Endothelial cell of umbilical vein (primary cell): ENCODE measurements around the gene MMP8. TPM values are rescaled to one million over a fixed set of nuclear protein-coding genes. Genes with fewer than 3 reads are reported as not detected.

Experiments
- BruUV-seq: library from RNA; stranded (reverse); fragments of 400-500 nt; replicated peaks from 2 replicates; lab custom pipeline; 2021; lab: Mats Ljungman, UMichigan
- CTCF ChIA-PET: fragments of 300-600, 350-600 bp; sonication (Branson Sonifier 250); formaldehyde crosslinking; loops from one replicate; lab custom pipeline; 2021; ENCODE audit warnings: antibody characterized with exemption, inconsistent platforms; lab: Charles Lee
- POLR2A ChIA-PET: fragments of 300-600, 350-600 bp; sonication (Branson Sonifier 250); formaldehyde crosslinking; loops from one replicate; lab custom pipeline; 2021; ENCODE audit warnings: antibody characterized with exemption, inconsistent platforms; lab: Charles Lee
- DNase-seq: peaks from one replicate; pipeline ENCODE4 v3.0.0-alpha.2; 2011; ENCODE audit warnings: low read depth, low spot score
- FAIRE-seq: peaks from 2 replicates; lab custom pipeline; 2011; peaks lifted over from hg19 to GRCh38; lab: Jason Lieb, UNC
- H2AFZ ChIP-seq: 2 replicates; pipeline ENCODE4 v1.6.0; 2012; ENCODE audit warnings: low read depth, low read length, control low read depth, inconsistent platforms
- H3K27ac ChIP-seq: 2 replicates; pipeline ENCODE4 v1.5.1; 2011; ENCODE audit warnings: low read depth, mild to moderate bottlenecking, control low read depth, low read length, moderate library complexity; ENCODE audit not compliant: insufficient read depth
- H3K27me3 ChIP-seq, 2 experiments: 2 replicates each; pipeline versions ENCODE4 v1.6.0 to v1.6.1; 2011; ENCODE audit warnings: low read length in 2 of 2, mixed read lengths in 1 of 2; ENCODE audit not compliant: control insufficient read depth in 2 of 2, insufficient read depth in 2 of 2
- H3K36me3 ChIP-seq, 2 experiments: 2 replicates in 1 of 2; 3 replicates in 1 of 2; pipeline ENCODE4 v1.5.1; 2011; ENCODE audit warnings: low read length in 2 of 2, mild to moderate bottlenecking in 1 of 2, moderate library complexity in 1 of 2; ENCODE audit not compliant: control insufficient read depth in 2 of 2, insufficient read depth in 2 of 2; ENCODE audit errors: extremely low read depth in 1 of 2
- H3K4me1 ChIP-seq: 3 replicates; pipeline ENCODE4 v1.5.1; 2011; ENCODE audit warnings: mild to moderate bottlenecking, low read length; ENCODE audit not compliant: control insufficient read depth, insufficient read depth; ENCODE audit errors: extremely low read depth
- H3K4me2 ChIP-seq: 2 replicates; pipeline ENCODE4 v1.6.1; 2011; ENCODE audit warnings: low read length, control low read depth, mixed read lengths; ENCODE audit not compliant: insufficient read depth
- H3K4me3 ChIP-seq, 3 experiments: fragments of 200-600 bp in 1 of 3; sonication (generic), shearing (Covaris generic) in 1 of 3; replicated peaks in 1 of 3; 2 replicates each; pipeline ENCODE4 v1.5.1; 2011 to 2016; ENCODE audit warnings: control low read depth in 3 of 3, low read length in 3 of 3, mild to moderate bottlenecking in 2 of 3, inconsistent platforms in 1 of 3, low read depth in 1 of 3, moderate library complexity in 1 of 3; ENCODE audit not compliant: insufficient read depth in 1 of 3
- H3K79me2 ChIP-seq: 2 replicates; pipeline ENCODE4 v1.6.0; 2012; ENCODE audit warnings: low read length, inconsistent platforms; ENCODE audit not compliant: control insufficient read depth, insufficient read depth
- H3K9ac ChIP-seq: replicated peaks from 2 replicates; pipeline ENCODE3; 2011; ENCODE audit warnings: low read length, control low read depth; ENCODE audit not compliant: insufficient read depth; ENCODE audit errors: extremely low read depth
- H3K9me1 ChIP-seq: replicated peaks from 3 replicates; pipeline ENCODE4 v1.6.0; 2011; ENCODE audit warnings: mild to moderate bottlenecking, low read length; ENCODE audit not compliant: control insufficient read depth, insufficient read depth; ENCODE audit errors: extremely low read depth
- H3K9me3 ChIP-seq: replicated peaks from 2 replicates; pipeline ENCODE4 v1.5.1; 2012; ENCODE audit warnings: low read length, inconsistent platforms; ENCODE audit not compliant: control insufficient read depth, insufficient read depth
- H4K20me1 ChIP-seq: replicated peaks from 2 replicates; pipeline ENCODE3; 2011; ENCODE audit warnings: mild to moderate bottlenecking, low read length; ENCODE audit not compliant: control insufficient read depth, insufficient read depth; ENCODE audit errors: extremely low read depth
- EZH2 ChIP-seq: IDR thresholded peaks from 2 replicates; pipeline ENCODE4 v1.6.1; 2012; ENCODE audit warnings: borderline replicate concordance, low read depth, mild to moderate bottlenecking, moderate library complexity, low read length, inconsistent platforms; ENCODE audit not compliant: severe bottlenecking
- FOS ChIP-seq: IDR thresholded peaks from 2 replicates; pipeline ENCODE4 v1.6.1; 2011; ENCODE audit warnings: mild to moderate bottlenecking, low read length, moderate library complexity, borderline replicate concordance; ENCODE audit not compliant: insufficient read depth
- GATA2 ChIP-seq: IDR thresholded peaks from 2 replicates; pipeline ENCODE4 v1.7.0; 2011; ENCODE audit warnings: low read depth, mild to moderate bottlenecking, moderate library complexity, mixed read lengths, low read length; ENCODE audit not compliant: insufficient read length, insufficient read depth
- JUN ChIP-seq: IDR thresholded peaks from 2 replicates; pipeline ENCODE4 v1.6.1; 2011; ENCODE audit warnings: borderline replicate concordance, low read depth; ENCODE audit not compliant: insufficient read length, insufficient read depth
- MAX ChIP-seq: IDR thresholded peaks from 2 replicates; pipeline ENCODE4 v1.6.1; 2011; ENCODE audit not compliant: insufficient read depth, insufficient read length
- MYC ChIP-seq: IDR thresholded peaks from one replicate; pipeline ENCODE4 v1.6.1; 2011; ENCODE audit warnings: mild to moderate bottlenecking, low read depth, low read length
- POLR2A ChIP-seq: IDR thresholded peaks from 2 replicates; pipeline ENCODE4 v1.6.1; 2012; ENCODE audit warnings: low read depth, mild to moderate bottlenecking, control low read depth, low read length
- POLR2AphosphoS5 ChIP-seq: IDR thresholded peaks from 2 replicates; pipeline ENCODE4 v1.6.1; 2012; ENCODE audit warnings: low read depth, mild to moderate bottlenecking, control low read depth, low read length, moderate library complexity; ENCODE audit not compliant: insufficient read depth
- dilution Hi-C: fragments of 300-500 bp; cut with MboI; formaldehyde crosslinking; loops from one replicate; pipeline ENCODE4 v1.15.0; 2019; ENCODE audit warnings: low sequenced_read_pairs; ENCODE audit not compliant: extremely low pct_ligation_motif_present
- intact Hi-C: fragments of 100-400 bp; cut with micrococcal nuclease; formaldehyde crosslinking; loops from one replicate; pipeline ENCODE4 v1.10.0; 2022
- polyA plus RNA-seq, 4 experiments: library from polyadenylated mRNA; depleted of rRNA in 3 of 4; stranded (reverse) in 3 of 4; unstranded in 1 of 4; fragments of >200 nt; gene quantifications; 2 replicates each; pipeline versions ENCODE4 v1.2.1 to v1.2.3, GENCODE V29; 2011 to 2012; ENCODE audit warnings: missing spikeins in 1 of 4
- total RNA-seq: library from RNA; stranded (reverse); gene quantifications from 2 replicates; pipeline ENCODE4 v1.2.3, GENCODE V29; 2021
- TF ChIP-seq, protein P1 (sequence below), 2 donors: IDR thresholded peaks; 1 replicate in 1 of 2; 2 replicates in 1 of 2; pipeline ENCODE4 v1.5.1; 2011; ENCODE audit warnings: low read length in 2 of 2, mild to moderate bottlenecking in 2 of 2, moderate library complexity in 2 of 2, control low read depth in 1 of 2, inconsistent platforms in 1 of 2, low read depth in 1 of 2; ENCODE audit not compliant: insufficient read depth in 1 of 2; ENCODE audit errors: extremely low read depth in 1 of 2

MMP8 gene
- total and polyA plus RNA-seq, 2 donors (not counting 3 experiments of a cell fraction or from before 2014, with no cell fraction given), result not detected

GRCh38 chr11:102662607-102663006 is 62.1 kb downstream of the MMP8 start:
- dilution Hi-C loops, result no loop called here
- no peak for TF ChIP-seq EZH2
- TF ChIP-seq, protein P1, sequence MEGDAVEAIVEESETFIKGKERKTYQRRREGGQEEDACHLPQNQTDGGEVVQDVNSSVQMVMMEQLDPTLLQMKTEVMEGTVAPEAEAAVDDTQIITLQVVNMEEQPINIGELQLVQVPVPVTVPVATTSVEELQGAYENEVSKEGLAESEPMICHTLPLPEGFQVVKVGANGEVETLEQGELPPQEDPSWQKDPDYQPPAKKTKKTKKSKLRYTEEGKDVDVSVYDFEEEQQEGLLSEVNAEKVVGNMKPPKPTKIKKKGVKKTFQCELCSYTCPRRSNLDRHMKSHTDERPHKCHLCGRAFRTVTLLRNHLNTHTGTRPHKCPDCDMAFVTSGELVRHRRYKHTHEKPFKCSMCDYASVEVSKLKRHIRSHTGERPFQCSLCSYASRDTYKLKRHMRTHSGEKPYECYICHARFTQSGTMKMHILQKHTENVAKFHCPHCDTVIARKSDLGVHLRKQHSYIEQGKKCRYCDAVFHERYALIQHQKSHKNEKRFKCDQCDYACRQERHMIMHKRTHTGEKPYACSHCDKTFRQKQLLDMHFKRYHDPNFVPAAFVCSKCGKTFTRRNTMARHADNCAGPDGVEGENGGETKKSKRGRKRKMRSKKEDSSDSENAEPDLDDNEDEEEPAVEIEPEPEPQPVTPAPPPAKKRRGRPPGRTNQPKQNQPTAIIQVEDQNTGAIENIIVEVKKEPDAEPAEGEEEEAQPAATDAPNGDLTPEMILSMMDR (IDR thresholded peaks at IDR 0.05; ENCODE audit: extremely low read depth in 1 of 2, insufficient read depth in 1 of 2, low read depth in 1 of 2, low read length in 2 of 2), result no peak
- no peak for TF ChIP-seq POLR2AphosphoS5
- no peak for TF ChIP-seq JUN
- no peak for TF ChIP-seq MAX
- TF ChIP-seq MYC, result no peak
- TF ChIP-seq GATA2, result no peak
- no peak for TF ChIP-seq POLR2A
- TF ChIP-seq FOS, result no peak
- no peaks in the 10 kb centered on the region for H3K9me3 ChIP-seq
- POLR2A ChIA-PET, result no interaction called here
- H3K27me3 ChIP-seq, result peaks cover 0 to 2% of the 10 kb centered on the region in 2 experiments
- H3K9ac ChIP-seq, result no peak overlapping the region
- no peaks in the 10 kb centered on the region for H3K4me1 ChIP-seq
- FAIRE-seq, result no peak
- no peak overlapping the region for H3K4me3 ChIP-seq
- no peak overlapping the region for H2AFZ ChIP-seq
- H3K27ac ChIP-seq, result no peak overlapping the region
- no peaks in the 10 kb centered on the region for H3K36me3 ChIP-seq
- H3K79me2 ChIP-seq, result no peaks in the 10 kb centered on the region
- no peak overlapping the region for H3K4me2 ChIP-seq
- intact Hi-C loops, result no loop called here
- BruUV-seq, result no TSS peak
- DNase-seq, result no peak
- no peaks in the 10 kb centered on the region for H3K9me1 ChIP-seq
- CTCF ChIA-PET, result no interaction called here
- no peaks in the 10 kb centered on the region for H4K20me1 ChIP-seq

Other genes starting within 250 kb of the MMP8 start
- gene MMP7, start 194.2 kb downstream of the MMP8 start, total RNA-seq, result 1.4 TPM in 1 of 2 replicates, not detected in the other
- gene MMP7, start 194.2 kb downstream of the MMP8 start, polyA plus RNA-seq, result 0.25 and 0.65 TPM in 2 replicates
- not detected in 2 replicates for gene MMP20, start 99.6 kb downstream of the MMP8 start, total RNA-seq
- not detected in 2 replicates for gene MMP20, start 99.6 kb downstream of the MMP8 start, polyA plus RNA-seq
- not detected in 2 replicates for gene MMP27, start 19.2 kb downstream of the MMP8 start, total RNA-seq
- gene MMP27, start 19.2 kb downstream of the MMP8 start, polyA plus RNA-seq, result not detected in 2 replicates
- 15.0 and 22.8 TPM in 2 replicates for gene MMP10, start 55.7 kb upstream of the MMP8 start, total RNA-seq
- 3.8 and 4.3 TPM in 2 replicates for gene MMP10, start 55.7 kb upstream of the MMP8 start, polyA plus RNA-seq
- 1,684 and 1,694 TPM in 2 replicates for gene MMP1, start 73.2 kb upstream of the MMP8 start, total RNA-seq
- gene MMP1, start 73.2 kb upstream of the MMP8 start, polyA plus RNA-seq, result 1.4 and 1.5 TPM in 2 replicates
- gene MMP3, start 118.7 kb upstream of the MMP8 start, total RNA-seq, result not detected in 2 replicates
- not detected in 2 replicates for gene MMP3, start 118.7 kb upstream of the MMP8 start, polyA plus RNA-seq
- not detected in 2 replicates for gene MMP12, start 150.0 kb upstream of the MMP8 start, total RNA-seq
- not detected in 2 replicates for gene MMP12, start 150.0 kb upstream of the MMP8 start, polyA plus RNA-seq
- not detected in 2 replicates for gene MMP13, start 230.8 kb upstream of the MMP8 start, total RNA-seq
- not detected in 2 replicates for gene MMP13, start 230.8 kb upstream of the MMP8 start, polyA plus RNA-seq